K562 (cell line): ENCODE measurements around the gene SERPINA3. TPM values are rescaled to one million over a fixed set of nuclear protein-coding genes. Genes with fewer than 3 reads are reported as not detected.

ENCODE experiments used
- ATAC-seq: fragments of 200-7000 bp; cut with Tn5 transposase; 3 replicates; pipeline ENCODE4 v1.9.1; 2020; ENCODE audit warnings: moderate library complexity
- BruUV-seq: library from RNA; stranded (reverse); fragments of 400-500 nt; replicated peaks from 2 replicates; lab custom pipeline; 2021; lab: Mats Ljungman, UMichigan
- CTCF ChIA-PET: fragments of 300-600 bp; formaldehyde crosslinking; extraction: SDS; loops from one replicate; lab custom pipeline; 2021; ENCODE audit warnings: low intra/inter-chr PET ratio; lab: Yijun Ruan, JAX
- POLR2A ChIA-PET: fragments of 300-600, 350-650 bp; sonication (Branson Sonifier 250); formaldehyde crosslinking; extraction: SDS; loops from one replicate; lab custom pipeline; 2021; ENCODE audit warnings: antibody characterized with exemption, inconsistent platforms; lab: Yijun Ruan, JAX
- DNase-seq, 4 experiments: peaks; one replicate each; pipeline versions ENCODE4 v3.0.0 to v3.0.0-alpha.2; 2011 to 2018; ENCODE audit warnings: low spot score in 3 of 4, mixed read lengths in 3 of 4; ENCODE audit errors: extremely low read depth in 1 of 4
- FAIRE-seq: peaks from 2 replicates; lab custom pipeline; 2011; peaks lifted over from hg19 to GRCh38; lab: Jason Lieb, UNC
- H2AFZ ChIP-seq: 2 replicates; pipeline ENCODE4 v1.6.0; 2011; ENCODE audit warnings: low read depth, low read length, control low read depth, inconsistent platforms
- H3K27ac ChIP-seq: fragments of 200-600 bp; 3 replicates; pipeline ENCODE4 v1.8.0; 2011; ENCODE audit warnings: low read depth, mild to moderate bottlenecking, control low read depth, inconsistent platforms, low read length, moderate library complexity, mixed read lengths; ENCODE audit errors: extremely low read depth
- H3K27me3 ChIP-seq, 2 experiments: fragments of 300-600 bp in 1 of 2; 2 replicates in 1 of 2; 3 replicates in 1 of 2; pipeline versions ENCODE4 v1.6.0 to v1.8.0; 2011; ENCODE audit warnings: inconsistent platforms in 2 of 2, low read length in 2 of 2, mild to moderate bottlenecking in 1 of 2, mixed read lengths in 1 of 2, moderate library complexity in 1 of 2; ENCODE audit not compliant: control insufficient read depth in 2 of 2, insufficient read depth in 2 of 2
- H3K36me3 ChIP-seq: fragments of 300-600 bp; 3 replicates; pipeline ENCODE4 v1.8.0; 2011; ENCODE audit warnings: mild to moderate bottlenecking, low read length, inconsistent platforms; ENCODE audit not compliant: control insufficient read depth, insufficient read depth
- H3K4me1 ChIP-seq, 2 experiments: fragments of 200-600 bp in 1 of 2; replicated peaks in 1 of 2; 2 replicates in 1 of 2; 3 replicates in 1 of 2; pipeline versions ENCODE4 v1.5.1 to v1.8.0; 2011; ENCODE audit warnings: inconsistent platforms in 2 of 2, low read length in 2 of 2, mild to moderate bottlenecking in 1 of 2, mixed read lengths in 1 of 2, moderate library complexity in 1 of 2; ENCODE audit not compliant: control insufficient read depth in 2 of 2, insufficient read depth in 2 of 2
- H3K4me2 ChIP-seq: 2 replicates; pipeline ENCODE4 v1.6.1; 2011; ENCODE audit warnings: low read length, control low read depth, inconsistent platforms, mixed read lengths; ENCODE audit not compliant: insufficient read depth
- H3K4me3 ChIP-seq: fragments of 200-600 bp; sonication (generic), shearing (Covaris generic); 2 replicates; pipeline ENCODE4 v1.5.1; 2016; ENCODE audit warnings: control low read depth, inconsistent platforms
- H3K79me2 ChIP-seq: fragments of 200-600 bp; 3 replicates; pipeline ENCODE4 v1.8.0; 2011; ENCODE audit warnings: low read length, inconsistent platforms; ENCODE audit not compliant: control insufficient read depth, insufficient read depth
- H3K9ac ChIP-seq, 2 experiments: 2 replicates each; pipeline versions ENCODE4 v1.6.0 to v1.6.1; 2011; ENCODE audit warnings: low read depth in 2 of 2, low read length in 2 of 2, control low read depth in 1 of 2, inconsistent platforms in 1 of 2, mild to moderate bottlenecking in 1 of 2, mixed read lengths in 1 of 2; ENCODE audit not compliant: insufficient read depth in 1 of 2
- H3K9me1 ChIP-seq: one replicate; pipeline ENCODE4 v1.6.0; 2011; ENCODE audit warnings: inconsistent platforms, mild to moderate bottlenecking, low read length, moderate library complexity; ENCODE audit not compliant: control insufficient read depth, insufficient read depth
- H3K9me3 ChIP-seq: replicated peaks from 2 replicates; pipeline ENCODE4 v1.5.1; 2011; ENCODE audit warnings: low read depth, low read length, inconsistent platforms; ENCODE audit not compliant: control insufficient read depth, insufficient read depth
- H4K20me1 ChIP-seq: replicated peaks from 2 replicates; pipeline ENCODE4 v1.6.1; 2011; ENCODE audit warnings: low read length, inconsistent platforms, mixed read lengths; ENCODE audit not compliant: control insufficient read depth, insufficient read depth
- BCOR ChIP-seq: fragments of 450-650 bp; IDR thresholded peaks from 2 replicates; pipeline ENCODE4 v1.6.1; 2016
- ETS2 ChIP-seq: IDR thresholded peaks from 2 replicates; pipeline ENCODE4 v1.6.1; 2016; ENCODE audit warnings: borderline replicate concordance, missing genetic modification characterization, mild to moderate bottlenecking, moderate library complexity, missing compliant biosample characterization; ENCODE audit not compliant: poor library complexity, severe bottlenecking
- FOXA3 ChIP-seq, 2 experiments: fragments of 450-650 bp in 1 of 2; sonication (generic) in 1 of 2; formaldehyde crosslinking; IDR thresholded peaks in 1 of 2; conservative IDR thresholded peaks in 1 of 2; 2 replicates each; pipeline versions ENCODE4 v1.4.0 to v1.8.0; 2020 to 2022; ENCODE audit warnings: mild to moderate bottlenecking in 2 of 2, missing genetic modification reagents in 1 of 2
- FOXJ3 ChIP-seq: sonication (generic); formaldehyde crosslinking; IDR thresholded peaks from 2 replicates; pipeline ENCODE4 v1.4.0; 2020; ENCODE audit warnings: mild to moderate bottlenecking, missing genetic modification reagents
- MAFF ChIP-seq: IDR thresholded peaks from 2 replicates; pipeline ENCODE4 v1.6.1; 2012; ENCODE audit warnings: low read length, improper control_type of control experiment
- MBD2 ChIP-seq: sonication (generic); IDR thresholded peaks from 2 replicates; pipeline ENCODE4 v1.6.1; 2016; ENCODE audit warnings: low read depth, borderline replicate concordance
- MTA2 ChIP-seq: fragments of 450-650 bp; IDR thresholded peaks from 2 replicates; pipeline ENCODE4 v1.6.1; 2016; ENCODE audit warnings: low read depth
- NFYB ChIP-seq: IDR thresholded peaks from 2 replicates; pipeline ENCODE4 v1.6.1; 2011; ENCODE audit warnings: mild to moderate bottlenecking, moderate library complexity; ENCODE audit not compliant: insufficient read length; ENCODE audit errors: extremely low read depth
- SIN3B ChIP-seq: fragments of 450-650 bp; IDR thresholded peaks from 2 replicates; pipeline ENCODE4 v1.6.1; 2017; ENCODE audit warnings: low read depth, mild to moderate bottlenecking, moderate library complexity
- SMAD1 ChIP-seq: fragments of 150-350 bp; IDR thresholded peaks from 2 replicates; pipeline ENCODE4 v1.6.1; 2014; ENCODE audit warnings: low read length, low read depth; ENCODE audit not compliant: partially characterized antibody
- TRIM24 ChIP-seq, 2 experiments: fragments of 450-650 bp; IDR thresholded peaks; 2 replicates each; pipeline ENCODE4 v1.6.1; 2016
- ZBTB17 ChIP-seq: fragments of 450-650 bp; formaldehyde crosslinking; IDR thresholded peaks from 2 replicates; pipeline ENCODE4 v1.4.0; 2020; ENCODE audit warnings: mild to moderate bottlenecking
- ZFP30 ChIP-seq: fragments of 250-450 bp; sonication (Bioruptor Pico); IDR thresholded peaks from 2 replicates; pipeline ENCODE4 v1.8.0; 2022; ENCODE audit warnings: moderate library complexity, mild to moderate bottlenecking, inconsistent platforms, borderline replicate concordance
- ZNF280B ChIP-seq: fragments of 250-450 bp; sonication (Bioruptor Pico); IDR thresholded peaks from 2 replicates; pipeline ENCODE4 v1.5.1; 2021; ENCODE audit warnings: mild to moderate bottlenecking
- ZNF830 ChIP-seq: fragments of 250-450 bp; sonication (Bioruptor Pico); IDR thresholded peaks from 2 replicates; pipeline ENCODE4 v1.5.0; 2021; ENCODE audit warnings: mild to moderate bottlenecking
- WGBS: fragments of 100-300 bp; shearing (Covaris generic); methylation state at CpG from one replicate; pipeline ENCODE4 v1.1.6; 2016; ENCODE audit warnings: low coverage, mixed read lengths; ENCODE audit not compliant: insufficient coverage; ENCODE audit errors: missing lambda C conversion rate; 5-methylcytosine and 5-hydroxymethylcytosine counted together
- in situ Hi-C: fragments of 300-500 bp; cut with MboI; formaldehyde crosslinking; loops from 4 replicates; pipeline ENCODE4 v1.15.0; 2018; ENCODE audit warnings: inconsistent platforms, mixed read lengths
- intact Hi-C: fragments of 100-400 bp; cut with micrococcal nuclease; formaldehyde crosslinking; loops from 2 replicates; pipeline ENCODE4 v1.14.2; 2022
- polyA plus RNA-seq, 8 experiments: library from polyadenylated mRNA; depleted of rRNA in 4 of 8; stranded (reverse) in 5 of 8; unstranded in 3 of 8; fragments of >200 nt; fragmentation: Nextera tagmentation in 2 of 8; fragmentation: Illumina TruSeq in 1 of 8; extraction: Ambion mirVana in 2 of 8; extraction: Trizol in 1 of 8; gene quantifications; 2 replicates each; pipeline versions ENCODE4 v1.2.1 to v1.2.3, GENCODE V29; 2011 to 2014; ENCODE audit warnings: inconsistent platforms in 1 of 8, missing spikeins in 1 of 8
- total RNA-seq, 7 experiments: library from RNA; depleted of rRNA in 6 of 7; stranded (reverse); fragments of >200 nt in 6 of 7; fragmentation: Illumina TruSeq in 2 of 7; extraction: Trizol in 2 of 7; gene quantifications; 2 replicates each; pipeline versions ENCODE4 v1.2.1 to v1.2.3, GENCODE V29; 2011 to 2021; ENCODE audit warnings: low replicate concordance in 1 of 7
- TF ChIP-seq, protein P1 (sequence below), 2 experiments: fragments of 450-650 bp; conservative IDR thresholded peaks; 2 replicates each; pipeline ENCODE4 v1.6.1; 2017; ENCODE audit warnings: mild to moderate bottlenecking in 2 of 2, moderate library complexity in 2 of 2

SERPINA3 gene
- total and polyA plus RNA-seq, 9 of the 15 experiments (the other 6 are each of a cell fraction or from before 2014, with no cell fraction given), result 2.3 TPM; not detected in 8

DNA sequence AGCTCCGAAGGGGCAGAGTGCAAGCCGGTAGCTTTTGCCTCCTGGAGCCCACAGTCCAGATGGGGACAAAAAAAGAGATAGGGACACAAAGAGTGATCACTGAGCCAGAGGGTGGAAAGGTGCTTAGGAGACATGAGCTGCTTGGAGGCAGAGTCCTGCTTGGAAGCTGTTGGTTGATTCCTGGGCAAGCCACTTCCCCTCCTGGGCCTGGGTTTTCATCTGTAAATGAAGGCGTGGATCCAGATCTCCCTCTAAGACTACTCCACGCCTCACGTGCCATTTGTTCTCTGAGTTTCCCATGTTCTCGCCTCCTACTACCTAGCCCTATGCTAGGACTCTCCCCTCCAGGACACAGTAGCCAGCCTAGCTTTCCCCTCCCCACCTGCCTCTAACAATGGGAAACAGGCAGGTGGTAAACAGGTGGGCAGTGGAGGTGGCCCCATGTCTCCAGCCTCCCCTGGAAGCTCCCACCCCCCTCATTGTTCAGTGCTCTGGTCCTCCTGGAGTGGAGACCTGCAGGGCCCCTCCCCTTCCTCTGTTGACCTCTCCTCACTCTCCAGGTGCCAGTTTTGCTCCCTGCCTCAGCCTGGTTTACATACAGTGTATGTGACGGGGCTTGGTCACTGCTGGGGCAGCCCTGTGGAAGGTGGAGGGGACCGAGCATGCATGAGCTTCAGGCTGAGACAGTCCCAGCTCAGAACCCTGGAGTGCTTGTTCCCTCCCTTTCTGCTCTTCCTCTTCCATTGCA, 3.8 kb downstream of the SERPINA3 start (continued):
- no peak for TF ChIP-seq ZNF280B (CRISPR knock-in tag)
- TF ChIP-seq SIN3B, result no peak
- no peak for TF ChIP-seq MAFF
- TF ChIP-seq BCOR, result no peak
- no peak for TF ChIP-seq TRIM24 (IDR thresholded peaks at IDR 0.05)
- no peak for TF ChIP-seq ZFP30 (CRISPR knock-in tag)
- TF ChIP-seq MTA2, result no peak
- TF ChIP-seq MBD2, result no peak

- no peak overlapping the region for H2AFZ ChIP-seq
- no peak for FAIRE-seq
- H3K27me3 ChIP-seq, result no peaks in the 10 kb centered on the region
- WGBS, result 1% methylated on average over 5 of the region's 5 CpGs
- no peaks in the 10 kb centered on the region for H3K4me1 ChIP-seq
- no peaks in the 10 kb centered on the region for H3K79me2 ChIP-seq
- no peaks in the 10 kb centered on the region for H3K9me1 ChIP-seq
- ATAC-seq, result no peak
- H3K9me3 ChIP-seq, result no peaks in the 10 kb centered on the region
- intact Hi-C loops, result no loop called here
- no peak overlapping the region for H3K4me3 ChIP-seq
- no peak for DNase-seq
- POLR2A ChIA-PET, result no interaction called here
- H3K27ac ChIP-seq, result no peak overlapping the region
- in situ Hi-C loops, result no loop called here
- H3K36me3 ChIP-seq, result no peaks in the 10 kb centered on the region
- no peak overlapping the region for H3K4me2 ChIP-seq
- no peaks in the 10 kb centered on the region for H4K20me1 ChIP-seq
- no peak overlapping the region for H3K9ac ChIP-seq
- CTCF ChIA-PET, result no interaction called here
- no TSS peak for BruUV-seq
- TF ChIP-seq, protein P1, sequence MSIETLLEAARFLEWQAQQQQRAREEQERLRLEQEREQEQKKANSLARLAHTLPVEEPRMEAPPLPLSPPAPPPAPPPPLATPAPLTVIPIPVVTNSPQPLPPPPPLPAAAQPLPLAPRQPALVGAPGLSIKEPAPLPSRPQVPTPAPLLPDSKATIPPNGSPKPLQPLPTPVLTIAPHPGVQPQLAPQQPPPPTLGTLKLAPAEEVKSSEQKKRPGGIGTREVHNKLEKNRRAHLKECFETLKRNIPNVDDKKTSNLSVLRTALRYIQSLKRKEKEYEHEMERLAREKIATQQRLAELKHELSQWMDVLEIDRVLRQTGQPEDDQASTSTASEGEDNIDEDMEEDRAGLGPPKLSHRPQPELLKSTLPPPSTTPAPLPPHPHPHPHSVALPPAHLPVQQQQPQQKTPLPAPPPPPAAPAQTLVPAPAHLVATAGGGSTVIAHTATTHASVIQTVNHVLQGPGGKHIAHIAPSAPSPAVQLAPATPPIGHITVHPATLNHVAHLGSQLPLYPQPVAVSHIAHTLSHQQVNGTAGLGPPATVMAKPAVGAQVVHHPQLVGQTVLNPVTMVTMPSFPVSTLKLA (conservative IDR thresholded peaks at IDR 0.05), result no peak
- TF ChIP-seq FOXA3 (CRISPR knock-in tag; conservative IDR thresholded peaks at IDR 0.05 in 1 of 2, IDR thresholded peaks at IDR 0.05 in 1 of 2) (no peak), NFYB (no peak), ETS2 (no peak), ZBTB17 (CRISPR knock-in tag) (no peak), ZNF830 (CRISPR knock-in tag) (no peak), FOXJ3 (no peak), SMAD1 (no peak)
Measured at GRCh38 chr14:94617366-94617941, 5.3 kb downstream of the SERPINA3 start.
